SIG-M5 (cell line): ENCODE results near the gene SNRK.
"Not testable (repeated sequence)": the region's sequence is repeated elsewhere in the genome, so short reads cannot be mapped to it uniquely, and the experiment has no call there.

Source experiments
- DNase-seq: peaks from one replicate; lab custom pipeline; 2025; lab: John Stamatoyannopoulos, UW

Gene SNRK

DNA sequence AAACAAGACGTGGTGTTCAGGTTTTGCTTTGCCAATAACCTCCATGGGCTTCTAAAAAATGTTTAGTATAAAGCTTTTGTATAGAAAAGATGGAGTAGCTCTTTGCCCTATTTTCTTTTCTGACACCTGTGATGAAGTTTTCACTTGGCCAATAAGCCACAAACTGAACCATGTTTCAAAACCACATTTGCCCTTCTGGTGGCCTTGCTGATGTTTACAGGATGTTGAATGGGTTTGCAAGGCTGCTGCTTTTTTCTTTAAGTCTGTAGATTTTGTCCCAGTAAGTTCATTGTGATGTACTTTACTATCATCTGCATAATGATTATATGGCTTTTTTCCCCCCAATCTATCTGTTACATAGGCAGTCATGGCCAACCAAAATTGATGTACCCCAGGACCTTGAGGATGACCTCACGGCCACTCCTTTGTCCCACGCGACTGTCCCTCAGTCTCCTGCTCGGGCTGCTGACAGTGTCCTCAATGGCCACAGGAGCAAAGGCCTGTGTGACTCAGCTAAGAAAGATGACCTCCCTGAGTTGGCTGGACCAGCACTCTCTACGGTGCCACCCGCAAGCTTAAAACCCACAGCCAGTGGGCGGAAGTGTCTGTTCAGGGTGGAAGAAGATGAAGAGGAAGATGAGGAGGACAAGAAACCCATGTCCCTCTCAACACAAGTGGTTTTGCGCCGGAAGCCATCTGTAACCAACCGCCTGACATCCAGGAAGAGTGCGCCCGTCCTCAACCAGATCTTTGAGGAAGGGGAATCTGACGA, 60.8 kb downstream of the SNRK start:
- no peak for DNase-seq

- DNase-seq = no peak
These were observed 61.4 kb downstream of the SNRK start for GRCh38 chr3:43347774-43348173.

- DNase-seq = no peak
These were observed 62.0 kb downstream of the SNRK start for GRCh38 chr3:43348350-43348749.

DNA sequence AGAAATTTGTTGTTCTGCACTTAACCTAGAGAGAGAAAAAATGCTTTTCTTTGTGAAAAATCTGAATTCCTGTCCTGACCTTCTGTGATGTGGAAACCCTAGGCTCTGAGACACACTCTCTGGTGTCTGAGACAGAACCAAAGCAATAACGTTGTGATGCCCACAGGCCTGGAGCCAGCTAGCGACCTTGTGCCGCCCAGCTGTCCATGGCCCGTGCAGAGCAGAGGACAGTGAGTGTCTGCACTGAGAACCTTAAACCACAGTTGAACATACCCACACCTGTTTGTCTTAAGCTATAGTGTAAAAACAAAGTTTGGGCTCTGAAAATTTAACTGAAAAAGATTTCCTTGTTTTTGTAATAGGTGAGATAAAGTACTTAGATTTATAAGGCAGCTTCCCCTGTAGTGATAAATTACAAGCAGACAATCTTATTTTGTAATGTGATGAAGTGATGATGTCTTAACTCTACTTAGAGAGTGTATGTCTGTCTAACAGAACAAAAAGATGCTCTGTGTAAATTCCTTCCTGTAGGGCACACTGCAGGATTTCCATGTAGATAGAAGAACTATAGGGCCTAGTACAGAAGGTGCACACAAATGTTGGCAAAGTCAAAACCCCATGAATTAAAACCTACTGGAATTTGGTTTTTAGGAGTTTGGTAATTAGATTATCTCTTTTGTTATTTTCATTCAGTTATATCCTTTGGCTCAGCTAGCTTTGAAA, 62.7 kb downstream of the SNRK start:
- DNase-seq = no peak

DNA sequence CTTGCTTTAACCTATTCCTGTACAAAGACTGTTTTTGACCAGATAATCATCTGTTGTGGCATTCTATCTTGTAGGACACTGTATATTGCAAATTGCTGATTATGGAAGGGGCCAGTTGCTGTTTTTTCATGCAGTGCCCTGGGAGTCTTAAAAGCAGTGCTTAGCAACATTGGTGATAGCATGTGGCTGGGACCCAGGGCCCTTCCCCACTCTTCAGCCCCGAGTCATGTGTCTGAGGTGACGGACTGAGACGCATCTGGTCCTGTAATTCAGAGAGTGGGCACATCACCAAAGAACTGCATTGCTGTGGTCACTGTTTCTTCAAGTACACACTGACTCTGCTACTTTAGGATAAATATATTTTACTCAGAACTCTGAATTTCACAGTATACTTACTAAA, 63.4 kb downstream of the SNRK start:
- no peak for DNase-seq

GRCh38 chr3:43353393-43353792, 67.1 kb downstream of the SNRK start:
- DNase-seq = no peak

DNA sequence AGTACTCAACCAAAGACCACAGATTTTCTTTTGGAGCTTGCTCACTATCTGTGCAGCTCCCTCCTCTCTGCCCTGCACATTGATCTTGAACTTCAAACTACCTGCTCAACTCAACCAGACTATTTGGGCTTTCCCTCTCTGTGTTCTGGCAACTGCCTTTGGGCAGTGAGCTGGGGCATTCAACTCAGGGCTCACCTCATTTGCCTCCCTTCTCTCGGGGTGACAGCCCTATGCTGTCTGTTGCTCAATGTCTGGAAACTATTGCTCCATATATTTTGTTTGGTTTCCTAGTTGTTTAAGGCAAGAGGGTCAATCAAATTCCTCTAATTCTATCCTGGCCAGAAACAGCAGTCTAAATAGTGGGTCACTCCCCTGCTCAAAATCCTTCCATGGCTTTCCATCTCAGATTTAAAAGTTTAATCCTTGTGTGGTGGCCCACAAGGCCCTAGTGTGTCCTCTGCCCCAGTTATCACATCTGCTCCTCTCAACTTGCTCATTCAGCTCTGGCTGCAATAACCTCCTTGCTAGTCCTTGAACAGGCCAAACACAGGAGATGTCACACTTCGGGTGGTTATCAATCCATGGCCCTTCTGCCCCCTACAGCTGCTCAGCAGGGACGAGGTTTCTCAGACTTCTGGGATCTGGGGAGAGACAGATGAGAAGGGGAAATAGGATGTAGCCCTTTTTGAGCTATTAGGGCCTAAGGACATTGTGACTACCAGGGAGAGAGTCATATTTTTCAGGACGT, 67.8 kb downstream of the SNRK start:
- no peak for DNase-seq

- not testable (repeated sequence) for DNase-seq
These were observed 69.7 kb downstream of the SNRK start for GRCh38 chr3:43356033-43356432.

DNA sequence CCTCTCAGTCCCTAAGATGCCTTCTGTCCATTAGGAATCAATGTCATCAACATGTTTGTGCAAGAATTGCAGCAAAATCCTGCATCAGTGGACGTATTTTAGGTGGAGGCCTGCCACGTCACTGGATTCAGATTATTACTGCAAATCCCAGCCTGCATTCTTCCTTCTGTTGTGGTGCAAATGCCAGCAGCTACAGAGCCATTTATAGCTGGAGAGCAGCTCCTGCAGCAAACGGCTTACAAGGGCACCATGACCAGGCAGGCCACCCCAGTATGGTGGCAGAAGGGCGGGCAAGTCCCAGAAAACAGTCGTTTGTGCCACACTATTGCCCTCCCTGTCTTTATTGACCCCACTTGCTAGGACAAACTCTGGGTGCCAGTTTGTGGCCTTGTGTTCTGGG, 74.7 kb downstream of the SNRK start:
- DNase-seq = no peak

GRCh38 chr3:43362183-43362582, 75.8 kb downstream of the SNRK start:
- no peak for DNase-seq

DNA sequence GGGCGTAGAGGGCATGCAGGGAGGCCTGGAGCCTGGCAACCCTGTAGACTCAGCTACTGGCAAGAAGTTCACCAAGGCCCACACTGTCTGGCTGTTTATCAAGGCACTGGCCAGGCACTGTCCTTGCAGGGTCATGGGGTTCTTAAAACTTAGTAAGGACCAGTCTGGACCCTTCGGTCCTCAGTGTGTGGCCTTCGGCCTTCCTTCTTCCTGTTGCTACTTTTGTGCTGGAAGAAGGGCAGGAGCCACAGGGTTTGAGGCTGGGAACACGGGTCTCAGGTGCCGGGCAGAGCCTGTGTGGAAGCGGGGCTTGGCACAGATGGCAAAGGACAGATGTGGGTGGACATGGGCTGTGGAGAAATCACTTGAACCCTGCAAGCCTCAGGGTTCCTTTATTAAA, 76.6 kb downstream of the SNRK start:
- DNase-seq = no peak

GRCh38 chr3:43363621-43364266, 77.4 kb downstream of the SNRK start:
- no peak for DNase-seq

- DNase-seq = no peak
These were observed 78.2 kb downstream of the SNRK start for GRCh38 chr3:43364494-43364893.

DNA sequence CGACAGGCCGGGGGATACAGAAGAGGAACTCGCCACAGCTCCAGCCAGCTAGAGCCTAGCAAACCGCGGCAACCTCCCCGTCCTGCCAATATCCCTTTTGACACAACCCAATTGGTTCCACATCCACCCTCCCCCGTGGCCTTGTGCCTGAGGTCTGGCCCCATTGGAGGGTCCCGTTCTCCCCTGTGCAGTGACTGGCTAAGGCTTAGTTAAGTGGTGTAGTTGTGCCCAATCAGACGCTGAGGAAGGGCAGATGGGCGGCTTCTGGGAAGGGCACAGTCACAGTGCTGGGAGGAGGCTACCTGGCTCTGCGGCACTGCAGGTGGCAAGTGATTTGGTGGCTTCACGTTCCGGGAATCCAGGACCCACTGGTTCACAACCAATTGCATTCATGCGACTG, 78.6 kb downstream of the SNRK start:
- no peak for DNase-seq

DNA sequence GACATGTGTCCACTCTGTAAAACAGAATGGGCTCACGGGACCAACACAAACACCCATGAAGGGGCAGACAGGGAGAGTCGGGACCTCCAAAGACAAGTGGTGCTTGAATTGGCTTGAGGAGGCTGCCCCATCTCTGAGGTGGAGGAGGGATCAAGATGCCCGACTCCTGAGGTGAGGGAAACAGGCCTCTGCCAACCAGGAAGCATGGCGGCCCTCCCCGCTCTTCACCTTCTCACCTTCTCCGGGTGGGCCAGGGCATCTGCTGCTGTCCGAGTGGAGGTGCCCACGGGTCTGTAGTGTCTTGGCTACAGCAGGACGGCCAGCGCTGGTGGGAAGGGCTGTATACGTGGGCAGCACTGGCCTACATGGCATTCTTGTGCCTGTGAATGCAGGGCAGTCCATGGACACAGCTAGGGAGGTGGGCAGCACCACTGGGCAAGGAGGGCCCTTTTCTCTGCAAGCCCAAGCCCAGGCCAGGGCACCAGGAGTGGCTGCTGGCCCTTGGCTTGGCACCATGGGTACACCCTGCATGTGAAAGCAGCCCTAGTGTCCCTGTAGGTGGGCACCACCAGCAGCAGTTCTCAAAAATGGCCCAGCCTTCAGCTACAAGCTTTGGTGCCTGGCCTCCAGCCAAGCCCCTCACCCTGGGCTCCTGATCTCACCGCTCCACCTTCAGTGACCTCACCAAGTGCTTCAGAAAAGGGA, 79.4 kb downstream of the SNRK start:
- DNase-seq = no peak

GRCh38 chr3:43366481-43366880, 80.1 kb downstream of the SNRK start:
- DNase-seq = no peak

- no peak for DNase-seq
These were observed 80.5 kb downstream of the SNRK start for GRCh38 chr3:43366885-43367284.

- DNase-seq = no peak
These were observed 83.3 kb downstream of the SNRK start for GRCh38 chr3:43369404-43370292.

DNA sequence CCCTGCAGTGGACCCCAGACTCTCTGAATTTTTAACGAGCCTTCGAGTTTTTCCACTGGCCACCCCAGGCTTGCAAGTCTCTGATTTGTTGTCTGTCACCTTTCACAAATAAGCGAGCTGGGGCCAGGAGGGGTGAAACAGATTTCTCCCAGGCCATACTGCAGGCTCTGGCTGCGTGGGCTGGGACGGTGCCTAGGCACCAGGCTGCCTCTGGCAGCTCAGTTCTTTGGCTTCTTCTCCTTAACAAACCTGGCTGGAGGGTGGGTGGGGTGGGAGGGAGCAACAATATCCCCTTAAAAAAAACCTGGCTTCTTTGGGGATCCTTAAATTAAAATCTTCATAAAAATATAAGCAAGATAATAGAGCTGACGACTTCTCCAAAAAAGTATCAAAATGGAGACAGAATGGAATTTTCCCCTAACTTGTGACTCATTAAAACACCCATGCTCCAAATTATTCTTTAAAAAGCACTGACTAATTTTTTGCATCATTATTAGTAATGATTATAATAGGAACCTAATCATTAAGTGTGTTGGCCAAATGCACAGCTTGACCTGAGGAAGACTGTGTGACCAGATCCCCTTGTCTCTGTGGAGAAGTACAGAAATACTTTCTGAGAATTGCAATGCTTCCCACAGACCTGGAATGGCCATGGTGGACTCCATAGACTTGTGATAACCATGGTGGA, 84.1 kb downstream of the SNRK start:
- DNase-seq = no peak

GRCh38 chr3:43371494-43371893, 85.2 kb downstream of the SNRK start:
- no peak for DNase-seq
